Measurements from ENCODE around the gene MMP2. TPM values are rescaled to one million over a fixed set of nuclear protein-coding genes. Genes with fewer than 3 reads are reported as not detected.

The MMP2 gene
- total and polyA plus RNA-seq, 10 of the 15 experiments (the other 5 are each of a cell fraction or from before 2014, with no cell fraction given), result 0.37 to 0.80 (median 0.59) TPM; not detected in 7

GRCh38 chr16:55444754-55445485 lies 34.1 kb upstream of the MMP2 start (continued):
- no peak; the same call in 1 of the 2 replicates for TF ChIP-seq FOXM1 (IDR thresholded peaks at IDR 0.05; ENCODE audit: low read depth, low read length)
- no peak for TF ChIP-seq FOS (IDR thresholded peaks at IDR 0.05; ENCODE audit: borderline replicate concordance, extremely low read depth, insufficient read length)
- TF ChIP-seq TCF3 (IDR thresholded peaks at IDR 0.05; ENCODE audit: borderline replicate concordance, insufficient read depth, low read depth, low read length), result no peak
- peak; percentile 89 to 90 for TF ChIP-seq IKZF2 (IDR thresholded peaks at IDR 0.05)
- TF ChIP-seq HSF1 (IDR thresholded peaks at IDR 0.05; ENCODE audit: low read depth, low read length), result no peak
- no peak for TF ChIP-seq EGR1 (IDR thresholded peaks at IDR 0.05; ENCODE audit: borderline replicate concordance in 1 of 2, low read depth in 2 of 2, low read length in 2 of 2)
- no peak for TF ChIP-seq SRF (IDR thresholded peaks at IDR 0.05; ENCODE audit: low read depth in 2 of 2, low read length in 2 of 2)
- TF ChIP-seq NR2F1 (conservative IDR thresholded peaks at IDR 0.05), result peak; percentile 94
- TF ChIP-seq ZNF24 (IDR thresholded peaks at IDR 0.05), result no peak
- TF ChIP-seq BACH1 (IDR thresholded peaks at IDR 0.05; ENCODE audit: borderline replicate concordance), result no peak
- no peak for TF ChIP-seq SIX5 (IDR thresholded peaks at IDR 0.05; ENCODE audit: low read depth, low read length, severe bottlenecking)
- 0 out of 2 replicates have a peak, but pooled peaks have one; percentile 36 for TF ChIP-seq GATAD2B (conservative IDR thresholded peaks at IDR 0.05; ENCODE audit: low read depth)
- TF ChIP-seq SREBF2 (IDR thresholded peaks at IDR 0.05; ENCODE audit: low read length), result no peak
- TF ChIP-seq EED (IDR thresholded peaks at IDR 0.05; ENCODE audit: low read depth), result peak; percentile 94
- no peak for TF ChIP-seq LARP7 (IDR thresholded peaks at IDR 0.05)
- TF ChIP-seq BCL3 (IDR thresholded peaks at IDR 0.05; ENCODE audit: borderline replicate concordance, insufficient read depth, low read depth, low read length, poor library complexity, severe bottlenecking), result no peak
- peak; percentile 61; the same call in 1 of the 2 replicates for TF ChIP-seq DPF2 (IDR thresholded peaks at IDR 0.05)
- no peak for TF ChIP-seq SMAD1 (IDR thresholded peaks at IDR 0.05; ENCODE audit: low read depth, partially characterized antibody)
- TF ChIP-seq ATF7 (IDR thresholded peaks at IDR 0.05; ENCODE audit: low read depth), result peak; percentile 31; the same call in 1 of the 2 replicates
- TF ChIP-seq JUNB (IDR thresholded peaks at IDR 0.05), result no peak
- TF ChIP-seq SP1 (IDR thresholded peaks at IDR 0.05; ENCODE audit: low read depth, low read length), result no peak
- TF ChIP-seq ZNF592 (IDR thresholded peaks at IDR 0.05), result no peak
- no peak for TF ChIP-seq SMAD5 (IDR thresholded peaks at IDR 0.05; ENCODE audit: low read depth)
- no peak for TF ChIP-seq MAX (IDR thresholded peaks at IDR 0.05; ENCODE audit: low read depth, low read length)
- no peak for TF ChIP-seq TCF7 (IDR thresholded peaks at IDR 0.05; ENCODE audit: borderline replicate concordance)

All from GM12878 (cell line).